Measurements from ENCODE around the gene SRRM5. TPM values are rescaled to one million over a fixed set of nuclear protein-coding genes. Genes with fewer than 3 reads are reported as not detected.

The SRRM5 gene, protein sequence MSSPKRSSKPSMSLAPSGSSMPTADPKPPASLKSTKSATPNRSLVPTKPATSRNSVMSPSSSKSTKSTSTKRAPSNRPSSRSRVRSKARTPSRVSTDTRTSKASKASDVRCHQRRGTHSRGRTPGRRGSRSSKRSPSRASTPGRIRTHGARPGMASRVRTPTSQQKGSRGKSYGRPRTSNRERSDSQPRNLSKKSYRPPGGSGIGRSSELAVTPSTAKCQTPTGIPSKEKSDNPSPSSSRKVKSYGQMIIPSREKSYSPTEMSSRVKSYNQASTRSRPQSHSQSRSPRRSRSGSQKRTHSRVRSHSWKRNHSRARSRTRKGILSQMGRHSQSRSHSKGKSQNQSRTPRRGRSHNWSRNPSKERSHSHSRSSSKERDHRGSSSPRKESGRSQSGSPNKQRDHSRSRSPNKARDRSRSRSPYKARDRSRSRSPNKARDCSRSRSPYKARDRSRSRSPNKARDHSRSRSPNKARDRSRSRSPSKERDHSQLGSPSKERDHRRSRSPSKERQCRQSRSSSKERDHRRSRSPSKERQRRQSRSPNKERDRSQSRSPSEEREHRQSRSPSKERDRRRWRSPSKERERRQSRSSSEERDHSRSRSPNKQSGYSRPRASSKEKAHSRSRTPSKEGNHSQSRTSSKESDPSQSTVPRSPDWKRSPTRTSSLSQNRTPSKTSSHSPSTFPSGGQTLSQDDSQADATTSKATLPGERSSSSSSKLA
- total RNA-seq (2022) (0.81 and 1.0 TPM in 2 replicates), Bru-seq, nascent RNA (percentile 58 among the genes with signal in this experiment), BruChase-seq, experiment 1, labeled RNA remaining after a 2-hour chase (percentile 60 among the genes with signal in this experiment), BruChase-seq, experiment 2, labeled RNA remaining after a 6-hour chase (percentile 62 among the genes with signal in this experiment)
- long read RNA-seq, result 0 reads

- no peaks in the 10 kb centered on the region for H3K4me1 ChIP-seq
- H3K36me3 ChIP-seq (ENCODE audit: control insufficient read depth, insufficient read depth, low read length), result peaks cover 1% of the 10 kb centered on the region; the same call in 1 of the 2 replicates
- POLR2A ChIA-PET, result no interaction called here
- BruUV-seq (replicated peaks), result no TSS peak
- CTCF ChIA-PET, result no interaction called here
- no peak for DNase-seq
- no peak within 1 kb of the TSS for H3K4me3 Mint-ChIP-seq (ENCODE audit: unreplicated experiment)
- no peaks in the 10 kb centered on the region for H3K27me3 ChIP-seq (replicated peaks; ENCODE audit: control insufficient read depth, insufficient read depth, low read length)
- H3K36me3 Mint-ChIP-seq (ENCODE audit: insufficient read depth, unreplicated experiment), result peaks cover 40% of the 10 kb centered on the region
- peaks cover 10% of the 10 kb centered on the region for H3K4me1 Mint-ChIP-seq (ENCODE audit: low read depth, unreplicated experiment)
- no peak for TF ChIP-seq CTCF (IDR thresholded peaks at IDR 0.05; ENCODE audit: insufficient read depth in 1 of 2, low read depth in 1 of 2, low read length in 1 of 2, severe bottlenecking in 1 of 2, unreplicated experiment in 1 of 2)
- no peak within 1 kb of the TSS for H3K4me3 ChIP-seq (ENCODE audit: low read depth, low read length)
- no peaks in the 10 kb centered on the region for H3K27me3 Mint-ChIP-seq (ENCODE audit: insufficient read depth, unreplicated experiment)
- H3K27ac Mint-ChIP-seq (ENCODE audit: unreplicated experiment), result no peak within 1 kb of the TSS
- intact Hi-C loops (cut with micrococcal nuclease; ENCODE audit: unreplicated experiment), result no loop called here
- H3K9me3 ChIP-seq, result no peaks in the 10 kb centered on the region
- H3K9me3 Mint-ChIP-seq (ENCODE audit: unreplicated experiment), result no peaks in the 10 kb centered on the region
Observed at GRCh38 chr19:43611788-43612187, at the start of gene SRRM5. TSS of gene SRRM5 (plus strand) at chr19:43612088. CDS start at chr19:43612122, 34 bp downstream.

- no peak overlapping the region for H3K4me3 ChIP-seq (ENCODE audit: low read depth, low read length)
- H3K36me3 ChIP-seq (ENCODE audit: control insufficient read depth, insufficient read depth, low read length), result peaks cover 2% of the 10 kb centered on the region
- H3K27me3 ChIP-seq (replicated peaks; ENCODE audit: control insufficient read depth, insufficient read depth, low read length), result no peaks in the 10 kb centered on the region
- Mint-ChIP-seq H3K4me3 (ENCODE audit: unreplicated experiment) (no peak overlapping the region), H3K27ac (ENCODE audit: unreplicated experiment) (no peak overlapping the region), H3K4me1 (ENCODE audit: low read depth, unreplicated experiment) (no peaks in the 10 kb centered on the region), H3K36me3 (ENCODE audit: insufficient read depth, unreplicated experiment) (peaks cover 28% of the 10 kb centered on the region), H3K9me3 (ENCODE audit: unreplicated experiment) (no peaks in the 10 kb centered on the region), H3K27me3 (ENCODE audit: insufficient read depth, unreplicated experiment) (no peaks in the 10 kb centered on the region)
- H3K4me1 ChIP-seq, result no peaks in the 10 kb centered on the region
- H3K9me3 ChIP-seq, result no peaks in the 10 kb centered on the region
- CTCF ChIA-PET, result no interaction called here
- POLR2A ChIA-PET, result no interaction called here
- BruUV-seq (replicated peaks), result no TSS peak
- intact Hi-C loops (cut with micrococcal nuclease; ENCODE audit: unreplicated experiment), result no loop called here
- no peak for TF ChIP-seq CTCF (IDR thresholded peaks at IDR 0.05; ENCODE audit: insufficient read depth in 1 of 2, low read depth in 1 of 2, low read length in 1 of 2, severe bottlenecking in 1 of 2, unreplicated experiment in 1 of 2)
- DNase-seq, result no peak
Observed at GRCh38 chr19:43562226-43562697, 49.6 kb upstream of the SRRM5 start.

DNA sequence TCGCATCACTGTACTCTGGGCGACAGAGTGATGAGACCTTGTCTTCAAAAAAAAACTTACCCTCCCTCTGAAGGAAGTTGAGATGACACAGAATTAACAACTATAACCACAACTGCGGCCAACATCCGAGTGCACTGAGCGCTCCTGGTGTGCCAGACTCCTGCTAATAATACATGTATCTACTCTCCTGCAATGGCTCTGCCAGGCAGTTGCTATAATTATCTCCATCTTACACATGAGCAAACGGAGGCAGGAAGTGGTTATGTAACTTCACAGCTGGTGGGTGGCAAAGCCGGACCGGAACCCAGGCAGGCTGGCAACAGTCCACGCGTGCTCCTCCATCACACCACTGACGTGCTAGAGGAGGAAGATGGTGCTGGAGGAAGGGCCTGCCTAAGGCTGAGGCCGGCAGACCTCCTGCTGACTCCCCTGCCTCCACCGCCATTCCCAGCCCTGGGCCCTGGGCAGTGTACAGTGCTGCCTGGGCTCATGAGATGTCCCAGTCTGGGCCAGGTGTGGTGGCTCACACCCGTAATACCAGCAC, 49.1 kb upstream of the SRRM5 start:
- no peak overlapping the region for H3K4me3 Mint-ChIP-seq (ENCODE audit: unreplicated experiment)
- Histone ChIP-seq H3K4me3 (ENCODE audit: low read depth, low read length) (no peak overlapping the region), H3K36me3 (ENCODE audit: control insufficient read depth, insufficient read depth, low read length) (peaks cover 2% of the 10 kb centered on the region), H3K27me3 (replicated peaks; ENCODE audit: control insufficient read depth, insufficient read depth, low read length) (no peaks in the 10 kb centered on the region), H3K4me1 (no peaks in the 10 kb centered on the region), H3K9me3 (no peaks in the 10 kb centered on the region)
- H3K9me3 Mint-ChIP-seq (ENCODE audit: unreplicated experiment), result no peaks in the 10 kb centered on the region
- CTCF ChIA-PET, result no interaction called here
- H3K27me3 Mint-ChIP-seq (ENCODE audit: insufficient read depth, unreplicated experiment), result no peaks in the 10 kb centered on the region
- intact Hi-C loops (cut with micrococcal nuclease; ENCODE audit: unreplicated experiment), result no loop called here
- POLR2A ChIA-PET, result no interaction called here
- BruUV-seq (replicated peaks), result no TSS peak
- DNase-seq, result no peak
- H3K4me1 Mint-ChIP-seq (ENCODE audit: low read depth, unreplicated experiment), result no peaks in the 10 kb centered on the region
- H3K27ac Mint-ChIP-seq (ENCODE audit: unreplicated experiment), result no peak overlapping the region
- H3K36me3 Mint-ChIP-seq (ENCODE audit: insufficient read depth, unreplicated experiment), result peaks cover 28% of the 10 kb centered on the region
- TF ChIP-seq CTCF (IDR thresholded peaks at IDR 0.05; ENCODE audit: insufficient read depth in 1 of 2, low read depth in 1 of 2, low read length in 1 of 2, severe bottlenecking in 1 of 2, unreplicated experiment in 1 of 2), result no peak

Measured in Caco-2 (cell line).